ENCODE results near the gene IL21. TPM values are rescaled to one million over a fixed set of nuclear protein-coding genes. Genes with fewer than 3 reads are reported as not detected.

Gene IL21
- total RNA-seq, 4 donors from 2014 or later: not detected

- no peak for DNase-seq (ENCODE audit: low spot score in 2 of 2)
- H3K4me1 ChIP-seq: no peaks in the 10 kb centered on the region
- TF ChIP-seq, protein P1, sequence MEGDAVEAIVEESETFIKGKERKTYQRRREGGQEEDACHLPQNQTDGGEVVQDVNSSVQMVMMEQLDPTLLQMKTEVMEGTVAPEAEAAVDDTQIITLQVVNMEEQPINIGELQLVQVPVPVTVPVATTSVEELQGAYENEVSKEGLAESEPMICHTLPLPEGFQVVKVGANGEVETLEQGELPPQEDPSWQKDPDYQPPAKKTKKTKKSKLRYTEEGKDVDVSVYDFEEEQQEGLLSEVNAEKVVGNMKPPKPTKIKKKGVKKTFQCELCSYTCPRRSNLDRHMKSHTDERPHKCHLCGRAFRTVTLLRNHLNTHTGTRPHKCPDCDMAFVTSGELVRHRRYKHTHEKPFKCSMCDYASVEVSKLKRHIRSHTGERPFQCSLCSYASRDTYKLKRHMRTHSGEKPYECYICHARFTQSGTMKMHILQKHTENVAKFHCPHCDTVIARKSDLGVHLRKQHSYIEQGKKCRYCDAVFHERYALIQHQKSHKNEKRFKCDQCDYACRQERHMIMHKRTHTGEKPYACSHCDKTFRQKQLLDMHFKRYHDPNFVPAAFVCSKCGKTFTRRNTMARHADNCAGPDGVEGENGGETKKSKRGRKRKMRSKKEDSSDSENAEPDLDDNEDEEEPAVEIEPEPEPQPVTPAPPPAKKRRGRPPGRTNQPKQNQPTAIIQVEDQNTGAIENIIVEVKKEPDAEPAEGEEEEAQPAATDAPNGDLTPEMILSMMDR (IDR thresholded peaks at IDR 0.05): no peak
- no peak for TF ChIP-seq POLR2A (IDR thresholded peaks at IDR 0.05)
- TF ChIP-seq EP300 (IDR thresholded peaks at IDR 0.05): no peak
- H3K27ac ChIP-seq: no peak overlapping the region
- H3K4me3 ChIP-seq: no peak overlapping the region
- no peaks in the 10 kb centered on the region for H3K27me3 ChIP-seq
- 74 to 78% methylated on average over 7 of the region's 7 CpGs for WGBS, 2 donors
- no peaks in the 10 kb centered on the region for H3K36me3 ChIP-seq
- no peaks in the 10 kb centered on the region for H3K9me3 ChIP-seq
These were observed 11.7 kb upstream of the IL21 start for GRCh38 chr4:122632396-122633143.

DNA sequence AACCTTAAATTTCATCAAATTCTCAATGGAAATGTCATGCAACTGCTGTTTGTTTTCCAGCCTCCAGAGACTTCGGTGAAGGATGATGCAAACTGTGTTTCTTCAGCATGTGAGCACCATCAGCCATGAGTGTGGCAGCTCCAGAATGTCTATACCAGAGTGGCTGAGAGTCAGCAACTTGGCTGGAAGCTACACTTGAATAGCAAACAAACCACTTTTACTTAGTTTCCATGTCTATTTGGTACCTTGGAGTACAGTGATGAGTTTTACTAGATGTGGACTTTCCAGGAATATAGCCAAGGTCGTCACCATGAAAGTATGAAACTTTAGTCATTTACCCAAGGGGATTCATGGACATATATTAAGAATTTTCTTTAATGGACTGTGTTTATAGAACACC is 4.3 kb upstream of the IL21 start:
- no peaks in the 10 kb centered on the region for H3K27me3 ChIP-seq
- WGBS, 2 donors: 79 to 88% methylated on average over 2 of the region's 2 CpGs
- no peak for TF ChIP-seq EP300 (IDR thresholded peaks at IDR 0.05)
- no peak for TF ChIP-seq POLR2A (IDR thresholded peaks at IDR 0.05)
- TF ChIP-seq, protein P1 (IDR thresholded peaks at IDR 0.05): no peak

GRCh38 chr4:122624205-122624604 is 3.3 kb upstream of the IL21 start:
- H3K27me3 ChIP-seq: no peaks in the 10 kb centered on the region
- WGBS, 2 donors: 46 to 61% methylated on average over 2 of the region's 2 CpGs
- H3K36me3 ChIP-seq: no peaks in the 10 kb centered on the region
- H3K9me3 ChIP-seq: no peaks in the 10 kb centered on the region
- no peak overlapping the region for H3K27ac ChIP-seq
- no peaks in the 10 kb centered on the region for H3K4me1 ChIP-seq
- H3K4me3 ChIP-seq: no peak overlapping the region
- no peak for DNase-seq (ENCODE audit: low spot score in 2 of 2)
- TF ChIP-seq, protein P1 (IDR thresholded peaks at IDR 0.05): no peak
- TF ChIP-seq EP300 (IDR thresholded peaks at IDR 0.05) (no peak), POLR2A (IDR thresholded peaks at IDR 0.05) (no peak)

More for the DNA sequence above, 4.3 kb upstream of the IL21 start:
- Histone ChIP-seq H3K27ac (no peak overlapping the region), H3K4me1 (no peaks in the 10 kb centered on the region), H3K9me3 (no peaks in the 10 kb centered on the region), H3K4me3 (no peak overlapping the region), H3K36me3 (no peaks in the 10 kb centered on the region)
- no peak for DNase-seq (ENCODE audit: low spot score in 2 of 2)

DNA sequence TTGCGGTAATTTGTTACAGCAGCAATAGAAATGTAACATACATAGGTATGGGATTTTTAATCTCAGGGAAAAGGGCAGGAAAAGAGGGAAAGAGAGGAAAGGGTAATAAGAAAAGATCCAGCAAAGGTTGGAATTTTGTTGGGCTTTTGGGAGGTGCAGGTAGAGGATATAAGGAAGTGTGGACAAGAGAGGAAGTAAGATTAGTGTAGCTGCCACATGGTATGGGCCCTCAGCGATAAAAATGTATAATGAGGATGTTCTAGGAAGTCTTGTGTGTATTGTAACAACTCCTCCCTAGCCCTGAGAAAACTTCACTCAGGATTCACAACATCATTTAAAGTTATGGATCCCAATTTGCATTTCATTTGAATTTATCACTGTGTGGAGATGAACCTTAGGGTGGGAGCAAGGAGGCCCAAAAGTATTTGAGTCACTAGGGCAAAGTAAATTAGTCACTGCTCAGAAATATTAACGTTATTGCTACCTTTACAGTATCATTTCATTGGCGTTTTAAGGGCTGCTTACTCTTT is 2.8 kb upstream of the IL21 start:
- TF ChIP-seq, protein P1 (IDR thresholded peaks at IDR 0.05): no peak
- TF ChIP-seq EP300 (IDR thresholded peaks at IDR 0.05) (no peak), POLR2A (IDR thresholded peaks at IDR 0.05) (no peak)
- no peaks in the 10 kb centered on the region for H3K27me3 ChIP-seq
- no peak overlapping the region for H3K4me3 ChIP-seq
- DNase-seq (ENCODE audit: low spot score in 2 of 2): no peak
- no peaks in the 10 kb centered on the region for H3K36me3 ChIP-seq
- H3K27ac ChIP-seq: no peak overlapping the region
- H3K9me3 ChIP-seq: no peaks in the 10 kb centered on the region
- 86 to 90% methylated on average over 4 of the region's 4 CpGs for WGBS, 2 donors
- no peaks in the 10 kb centered on the region for H3K4me1 ChIP-seq

- H3K4me3 ChIP-seq: no peak overlapping the region
- no peak for TF ChIP-seq POLR2A (IDR thresholded peaks at IDR 0.05)
- no peak for TF ChIP-seq EP300 (IDR thresholded peaks at IDR 0.05)
- TF ChIP-seq, protein P1 (IDR thresholded peaks at IDR 0.05): no peak
- H3K4me1 ChIP-seq: peaks cover 0 to 8% (median 0%) of the 10 kb centered on the region in 4 donors
- no peak for DNase-seq (ENCODE audit: low spot score in 2 of 2)
- H3K27me3 ChIP-seq: no peaks in the 10 kb centered on the region
- no peak overlapping the region for H3K27ac ChIP-seq
- no peaks in the 10 kb centered on the region for H3K36me3 ChIP-seq
- 71 to 75% methylated on average over 3 of the region's 3 CpGs for WGBS, 2 donors
- no peaks in the 10 kb centered on the region for H3K9me3 ChIP-seq
These were observed 1.5 kb upstream of the IL21 start for GRCh38 chr4:122622400-122622799.
